Peyer's patch (tissue), 4 donors: ENCODE data around the gene TNNI3K. TPM values are rescaled to one million over a fixed set of nuclear protein-coding genes. Genes with fewer than 3 reads are reported as not detected.

Source experiments
- DNase-seq, 3 donors: peaks; one replicate each; pipeline ENCODE4 v3.0.0-alpha.2; 2017 to 2019
- H3K27ac ChIP-seq, 4 donors: fragments of 200-600 bp; sonication (generic); one replicate each; pipeline ENCODE4 v1.5.1; 2016 to 2019
- H3K27me3 ChIP-seq, 2 donors: fragments of 200-600 bp; sonication (generic); one replicate each; pipeline ENCODE4 v1.5.1; 2019
- H3K36me3 ChIP-seq, 3 donors: fragments of 200-600 bp; sonication (generic); one replicate each; pipeline ENCODE4 v1.5.1; 2016 to 2019
- H3K4me1 ChIP-seq, 4 donors: fragments of 200-600 bp; sonication (generic); one replicate each; pipeline ENCODE4 v1.5.1; 2016 to 2019
- H3K4me3 ChIP-seq, 4 donors: fragments of 200-600 bp; sonication (generic); 1 replicate in 3 of 4; 2 replicates in 1 of 4; pipeline ENCODE4 v1.5.1; 2016 to 2019; ENCODE audit warnings: mild to moderate bottlenecking in 1 of 4
- H3K9me3 ChIP-seq, 4 donors: fragments of 200-600 bp; sonication (generic); one replicate each; pipeline ENCODE4 v1.5.1; 2016 to 2019; ENCODE audit warnings: mild to moderate bottlenecking in 1 of 4
- CTCF ChIP-seq, 6 experiments: fragments of 450-650 bp in 4 of 6; fragments of 200-600 bp in 2 of 6; sonication (generic) in 1 of 6; IDR thresholded peaks; one replicate each; pipeline ENCODE4 v1.5.1; 2017 to 2019; ENCODE audit warnings: antibody characterized with exemption in 6 of 6, mild to moderate bottlenecking in 3 of 6, moderate library complexity in 1 of 6
- POLR2A ChIP-seq, 2 donors: fragments of 450-650 bp; IDR thresholded peaks; one replicate each; pipeline ENCODE4 v1.5.1; 2017; ENCODE audit warnings: antibody characterized with exemption in 2 of 2, mild to moderate bottlenecking in 2 of 2, moderate library complexity in 2 of 2
- total RNA-seq, 4 donors: library from RNA; depleted of rRNA; stranded (reverse); fragments of >200 nt; gene quantifications; one replicate each; pipeline ENCODE4 v1.1.0, GENCODE V29; 2016

The TNNI3K gene
- total RNA-seq, 4 donors from 2014 or later = 2.0 TPM; not detected in 3

GRCh38 chr1:74590288-74590687, 355.1 kb downstream of the TNNI3K start:
- Histone ChIP-seq H3K4me1 (no peaks in the 10 kb centered on the region), H3K4me3 (no peak overlapping the region), H3K27me3 (no peaks in the 10 kb centered on the region), H3K9me3 (no peaks in the 10 kb centered on the region), H3K36me3 (no peaks in the 10 kb centered on the region), H3K27ac (no peak overlapping the region)
- TF ChIP-seq CTCF (IDR thresholded peaks at IDR 0.05) (no peak), POLR2A (IDR thresholded peaks at IDR 0.05) (no peak)
- DNase-seq = no peak

DNA sequence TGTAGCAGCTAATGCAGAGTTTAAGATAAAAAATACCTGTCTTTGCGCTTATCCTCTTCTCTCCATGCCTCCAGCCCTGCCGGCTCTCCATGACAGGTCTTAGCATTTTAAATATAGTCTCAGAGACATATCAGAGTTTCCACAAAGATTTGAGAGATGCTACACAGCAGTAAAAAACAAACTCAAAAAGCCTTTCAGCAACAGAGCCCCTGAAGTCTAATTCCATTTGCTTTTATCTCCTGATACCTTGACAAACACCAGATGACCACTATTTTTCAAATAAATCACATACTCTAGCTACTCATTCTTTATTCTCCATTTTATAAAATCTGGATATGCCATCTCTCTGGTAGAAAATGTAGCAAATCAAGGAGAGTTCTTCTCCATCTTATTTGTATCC, 356.8 kb downstream of the TNNI3K start:
- TF ChIP-seq POLR2A (IDR thresholded peaks at IDR 0.05) (no peak), CTCF (IDR thresholded peaks at IDR 0.05) (no peak)
- Histone ChIP-seq H3K36me3 (no peaks in the 10 kb centered on the region), H3K27me3 (no peaks in the 10 kb centered on the region), H3K27ac (no peak overlapping the region), H3K4me3 (no peak overlapping the region), H3K9me3 (no peaks in the 10 kb centered on the region), H3K4me1 (no peaks in the 10 kb centered on the region)
- no peak for DNase-seq

DNA sequence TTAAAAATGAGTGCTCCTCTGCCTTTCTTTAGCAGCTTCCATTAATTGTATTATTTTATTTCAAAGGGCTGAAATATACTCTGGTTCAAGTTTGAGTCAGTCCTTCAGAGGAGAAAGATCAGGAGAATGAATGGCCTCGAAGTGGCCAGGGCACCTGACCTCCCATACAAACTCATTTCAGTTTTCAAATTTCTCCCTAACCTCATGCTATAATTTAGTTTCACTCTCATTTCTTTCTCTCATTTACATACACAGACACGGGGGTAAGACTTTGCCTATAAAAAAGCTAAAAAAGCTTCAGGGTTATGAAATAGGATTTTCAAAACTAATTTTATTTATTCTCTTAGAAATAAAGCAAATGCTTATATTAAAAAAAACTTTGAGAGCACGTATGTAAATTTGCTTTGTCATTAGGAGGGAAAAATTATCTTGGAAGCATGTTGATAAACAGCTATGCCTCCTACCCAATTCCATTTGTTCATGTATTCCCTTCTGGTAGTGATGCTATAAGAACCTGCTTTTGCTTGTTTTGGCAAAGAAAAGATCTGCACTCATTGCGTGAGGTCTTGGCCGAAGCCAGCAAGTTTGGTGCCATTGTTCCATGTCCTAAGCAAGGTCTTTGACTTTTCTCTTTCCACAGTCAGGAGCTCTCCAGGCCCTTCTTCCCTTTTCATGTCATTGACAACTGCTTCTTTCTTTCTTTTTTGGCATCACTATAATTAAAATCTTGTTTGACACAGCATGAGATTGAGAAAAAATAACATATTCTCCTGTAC, 357.6 kb downstream of the TNNI3K start:
- TF ChIP-seq POLR2A (IDR thresholded peaks at IDR 0.05) (no peak), CTCF (IDR thresholded peaks at IDR 0.05) (no peak)
- no peaks in the 10 kb centered on the region for H3K36me3 ChIP-seq
- no peaks in the 10 kb centered on the region for H3K4me1 ChIP-seq
- DNase-seq = no peak
- H3K4me3 ChIP-seq = no peak overlapping the region
- H3K27ac ChIP-seq = no peak overlapping the region
- H3K9me3 ChIP-seq = no peaks in the 10 kb centered on the region
- no peaks in the 10 kb centered on the region for H3K27me3 ChIP-seq

Other genes with a start within 250 kb of the TNNI3K start
- gene LRRIQ3, start 37.2 kb upstream of the TNNI3K start, total RNA-seq = under 1 TPM in 1 of 4 donors, not detected in 3; 0.54 TPM
- 10 to 100 TPM; 12.9 to 31.5 (median 19.9) TPM for gene FPGT, start 37.1 kb upstream of the TNNI3K start, total RNA-seq